ENCODE results near the gene FBXO42. TPM values are rescaled to one million over a fixed set of nuclear protein-coding genes. Genes with fewer than 3 reads are reported as not detected.

FBXO42 gene
- total and polyA plus RNA-seq, 2 of the 4 experiments (the other 2 are of a cell fraction) = 12.0 to 18.8 TPM

- Histone ChIP-seq H3K9ac (ENCODE audit: low read depth, low read length) (no peak overlapping the region), H4K91ac (ENCODE audit: insufficient read depth, low read depth, low read length) (no peak overlapping the region), H2BK120ac (ENCODE audit: low read depth, low read length) (no peak overlapping the region), H2AK9ac (replicated peaks; ENCODE audit: low read depth, low read length, poor library complexity) (peak overlapping the region; percentile 55), H3K4me1 (ENCODE audit: control insufficient read depth, insufficient read depth, low read length) (no peaks in the 10 kb centered on the region; the same call in 1 of the 2 replicates), H2BK5ac (ENCODE audit: low read depth, low read length, poor library complexity, severe bottlenecking) (no peak overlapping the region), H3K27me3 (ENCODE audit: control insufficient read depth, insufficient read depth, low read length) (peaks cover 39% of the 10 kb centered on the region), H3K56ac (ENCODE audit: extremely low read depth, insufficient read depth, low read length) (no peak overlapping the region), H3K18ac (ENCODE audit: low read depth, low read length) (no peak overlapping the region), H4K20me1 (ENCODE audit: insufficient read depth, low read length) (no peaks in the 10 kb centered on the region), H2AFZ (replicated peaks; ENCODE audit: low read length, poor library complexity) (peak overlapping the region; percentile 67), H2BK15ac (ENCODE audit: low read depth, low read length) (no peak overlapping the region), H2AK5ac (ENCODE audit: low read depth, low read length) (no peak overlapping the region), H3K4ac (ENCODE audit: low read depth, low read length) (no peak overlapping the region), H3K36me3 (ENCODE audit: control insufficient read depth, insufficient read depth, low read length) (no peaks in the 10 kb centered on the region), H3K9me3 (ENCODE audit: control insufficient read depth, insufficient read depth, low read length) (peaks cover 14% of the 10 kb centered on the region), H3K23ac (ENCODE audit: low read depth, low read length) (no peak overlapping the region), H4K8ac (ENCODE audit: low read depth in 2 of 2, low read length in 2 of 2) (no peak overlapping the region), H3K79me1 (ENCODE audit: low read depth in 1 of 2, low read length in 2 of 2) (no peaks in the 10 kb centered on the region), H3K9me1 (ENCODE audit: insufficient read depth, low read length) (no peaks in the 10 kb centered on the region), H3K4me2 (ENCODE audit: low read depth, low read length) (no peak overlapping the region), H4K5ac (ENCODE audit: low read depth, low read length) (no peak overlapping the region), H2BK20ac (ENCODE audit: low read depth, low read length) (no peak overlapping the region), H3K14ac (replicated peaks; ENCODE audit: low read depth, low read length) (no peak overlapping the region), H3K27ac (ENCODE audit: insufficient read depth, low read length) (no peak overlapping the region), H3K4me3 (ENCODE audit: insufficient read depth, low read depth, low read length) (no peak overlapping the region)
- in situ Hi-C loops (cut with MboI; ENCODE audit: low sequenced_read_pairs) = no loop called here
- POLR2A ChIA-PET (ENCODE audit: unreplicated experiment) = no interaction called here
- BruUV-seq (replicated peaks) = no TSS peak
- no peak for ATAC-seq (ENCODE audit: low read depth)
- DNase-seq = no peak
- dilution Hi-C loops (cut with HindIII; ENCODE audit: low sequenced_read_pairs, unreplicated experiment) = no loop called here
- intact Hi-C loops (cut with micrococcal nuclease) = no loop called here
- CTCF ChIA-PET = no interaction called here
- TF ChIP-seq FOS (IDR thresholded peaks at IDR 0.05; ENCODE audit: low read depth, low read length) (no peak), CEBPB (IDR thresholded peaks at IDR 0.05; ENCODE audit: low read depth, low read length) (no peak), RFX5 (IDR thresholded peaks at IDR 0.05; ENCODE audit: low read depth, low read length) (no peak)
- 83% methylated on average over 4 of the region's 7 CpGs; no CpG with 5 or more reads in 1 of the 2 experiments for WGBS, 2 experiments (ENCODE audit: extremely low coverage in 2 of 2, insufficient read length in 1 of 2)
Observed at GRCh38 chr1:16226129-16226489, 126.2 kb downstream of the FBXO42 start.

Data from IMR-90 (cell line).